SK-N-SH (cell line): Measurements from ENCODE around the gene CCDC191. TPM values are rescaled to one million over a fixed set of nuclear protein-coding genes. Genes with fewer than 3 reads are reported as not detected.

Experiments used
- CTCF ChIA-PET: fragments of 300-600, 350-600 bp; formaldehyde crosslinking; extraction: SDS; loops from one replicate; lab custom pipeline; 2021; lab: Yijun Ruan, JAX
- POLR2A ChIA-PET: fragments of 350-600 bp; sonication (Branson Sonifier 250); formaldehyde crosslinking; extraction: SDS; loops from one replicate; lab custom pipeline; 2020; ENCODE audit warnings: antibody characterized with exemption, inconsistent platforms; lab: Yijun Ruan, JAX
- DNase-seq: peaks from one replicate; pipeline ENCODE4 v3.0.0; 2012
- H2AFZ ChIP-seq: fragments of 200-600 bp; sonication (generic); 2 replicates; pipeline ENCODE4 v1.8.1; 2016; ENCODE audit warnings: antibody characterized with exemption, mild to moderate bottlenecking, low read depth
- H3F3A ChIP-seq: fragments of 200-600 bp; sonication (generic); replicated peaks from 2 replicates; pipeline ENCODE3; 2016; ENCODE audit warnings: antibody characterized with exemption, mild to moderate bottlenecking; ENCODE audit not compliant: insufficient read depth
- H3K27ac ChIP-seq, 2 experiments: fragments of 200-500 bp in 1 of 2; fragments of 200-600 bp in 1 of 2; sonication (Bioruptor generic) in 1 of 2; sonication (generic), shearing (Covaris generic) in 1 of 2; 2 replicates each; pipeline versions ENCODE4 v1.5.1 to v1.6.1; 2014 to 2016; ENCODE audit warnings: low read depth in 2 of 2, inconsistent platforms in 1 of 2, low read length in 1 of 2, mild to moderate bottlenecking in 1 of 2, mixed read lengths in 1 of 2
- H3K27me3 ChIP-seq: fragments of 200-600 bp; sonication (generic), shearing (Covaris generic); 2 replicates; pipeline ENCODE4 v1.6.1; 2016; ENCODE audit warnings: mixed run types; ENCODE audit not compliant: insufficient read depth
- H3K36me3 ChIP-seq, 2 experiments: fragments of 200-500 bp in 1 of 2; fragments of 200-600 bp in 1 of 2; sonication (Bioruptor generic) in 1 of 2; sonication (generic) in 1 of 2; replicated peaks in 1 of 2; 2 replicates each; pipeline versions ENCODE3 to v1.5.1; 2014 to 2016; ENCODE audit warnings: low read length in 1 of 2, mild to moderate bottlenecking in 1 of 2; ENCODE audit not compliant: insufficient read depth in 2 of 2, control insufficient read depth in 1 of 2
- H3K4me1 ChIP-seq, 2 experiments: fragments of 200-500 bp in 1 of 2; fragments of 200-600 bp in 1 of 2; sonication (Bioruptor generic) in 1 of 2; sonication (generic), shearing (Covaris generic) in 1 of 2; 2 replicates each; pipeline versions ENCODE4 v1.5.1 to v1.6.1; 2014 to 2016; ENCODE audit warnings: low read depth in 1 of 2, low read length in 1 of 2, mixed run types in 1 of 2; ENCODE audit not compliant: insufficient read depth in 2 of 2, control insufficient read depth in 1 of 2
- H3K4me2 ChIP-seq: fragments of 200-600 bp; sonication (generic), shearing (Covaris generic); 2 replicates; pipeline ENCODE4 v1.6.1; 2017; ENCODE audit warnings: mixed run types
- H3K4me3 ChIP-seq, 2 experiments: fragments of 200-500 bp in 1 of 2; fragments of 200-600 bp in 1 of 2; sonication (Bioruptor generic) in 1 of 2; sonication (generic), shearing (Covaris generic) in 1 of 2; 2 replicates each; pipeline versions ENCODE4 v1.5.1 to v1.8.1; 2014 to 2016; ENCODE audit warnings: low read depth in 2 of 2, inconsistent platforms in 1 of 2, low read length in 1 of 2, mild to moderate bottlenecking in 1 of 2, mixed read lengths in 1 of 2, moderate library complexity in 1 of 2
- H3K79me2 ChIP-seq: fragments of 200-600 bp; sonication (generic); 2 replicates; pipeline ENCODE4 v1.8.1; 2017; ENCODE audit warnings: mild to moderate bottlenecking; ENCODE audit not compliant: insufficient read depth
- H3K9ac ChIP-seq: fragments of 200-600 bp; sonication (generic); 2 replicates; pipeline ENCODE4 v1.6.1; 2017; ENCODE audit warnings: mixed run types
- H3K9me2 ChIP-seq: fragments of 200-600 bp; sonication (generic); 2 replicates; pipeline ENCODE4 v1.6.1; 2017; ENCODE audit warnings: mixed run types
- H3K9me3 ChIP-seq: fragments of 200-600 bp; sonication (generic); 2 replicates; pipeline ENCODE4 v1.6.1; 2017; ENCODE audit warnings: mixed run types, mild to moderate bottlenecking, moderate library complexity
- H4K20me1 ChIP-seq: fragments of 200-600 bp; sonication (generic); 2 replicates; pipeline ENCODE4 v1.6.1; 2017; ENCODE audit warnings: mild to moderate bottlenecking, mixed run types; ENCODE audit not compliant: insufficient read depth
- EZH2phosphoT487 ChIP-seq: fragments of 200-600 bp; sonication (generic); IDR thresholded peaks from 2 replicates; pipeline ENCODE4 v1.6.1; 2017; ENCODE audit warnings: low read depth, mixed run types, mild to moderate bottlenecking, antibody characterized with exemption, moderate library complexity, borderline replicate concordance
- FOSL2 ChIP-seq: IDR thresholded peaks from 2 replicates; pipeline ENCODE4 v1.4.0; 2012; ENCODE audit warnings: low read depth, mild to moderate bottlenecking, moderate library complexity, borderline replicate concordance
- FOXJ3 ChIP-seq: sonication (generic); formaldehyde crosslinking; IDR thresholded peaks from 2 replicates; pipeline ENCODE4 v1.5.1; 2020; ENCODE audit warnings: mild to moderate bottlenecking, missing genetic modification reagents
- FOXM1 ChIP-seq: IDR thresholded peaks from 2 replicates; pipeline ENCODE4 v1.4.0; 2012; ENCODE audit warnings: low read depth, mild to moderate bottlenecking
- GABPA ChIP-seq: IDR thresholded peaks from 2 replicates; pipeline ENCODE4 v1.4.0; 2012; ENCODE audit warnings: low read depth, mild to moderate bottlenecking
- GATA2 ChIP-seq: sonication (generic); formaldehyde crosslinking; IDR thresholded peaks from 2 replicates; pipeline ENCODE4 v1.5.0; 2020; ENCODE audit warnings: mild to moderate bottlenecking, missing genetic modification reagents
- IRF3 ChIP-seq: fragments of 150-350 bp; IDR thresholded peaks from 2 replicates; pipeline ENCODE4 v1.6.1; 2016; ENCODE audit warnings: mild to moderate bottlenecking, low read depth, low read length
- MEF2A ChIP-seq: IDR thresholded peaks from 2 replicates; pipeline ENCODE4 v1.4.0; 2012; ENCODE audit warnings: low read depth, borderline replicate concordance
- NFIC ChIP-seq: IDR thresholded peaks from 2 replicates; pipeline ENCODE4 v1.4.0; 2012; ENCODE audit warnings: borderline replicate concordance
- NRF1 ChIP-seq: IDR thresholded peaks from 2 replicates; pipeline ENCODE4 v1.6.1; 2012; ENCODE audit warnings: low read depth, mild to moderate bottlenecking, low read length
- PBX3 ChIP-seq: IDR thresholded peaks from 2 replicates; pipeline ENCODE4; 2012
- SIN3A ChIP-seq: IDR thresholded peaks from 2 replicates; pipeline ENCODE4 v1.6.1; 2012; ENCODE audit warnings: low read depth, mild to moderate bottlenecking, low read length, moderate library complexity, borderline replicate concordance
- TAF1 ChIP-seq: IDR thresholded peaks from 2 replicates; pipeline ENCODE4 v1.6.1; 2012; ENCODE audit warnings: low read depth, mild to moderate bottlenecking, low read length, moderate library complexity, borderline replicate concordance
- TCF12 ChIP-seq: IDR thresholded peaks from 2 replicates; pipeline ENCODE4 v1.4.0; 2012
- TEAD4 ChIP-seq: IDR thresholded peaks from 2 replicates; pipeline ENCODE4 v1.4.0; 2012; ENCODE audit warnings: mild to moderate bottlenecking, borderline replicate concordance; ENCODE audit not compliant: insufficient read depth
- USF1 ChIP-seq: IDR thresholded peaks from 2 replicates; pipeline ENCODE4 v1.4.0; 2012; ENCODE audit warnings: low read depth, borderline replicate concordance
- USF2 ChIP-seq: fragments of 150-350 bp; IDR thresholded peaks from 2 replicates; pipeline ENCODE4 v1.6.1; 2017; ENCODE audit warnings: antibody characterized with exemption, low read length, low read depth, borderline replicate concordance
- WGBS: methylation state at CpG from one replicate; pipeline ENCODE4 v1.1.6; 2017; ENCODE audit warnings: low lambda C conversion rate; 5-methylcytosine and 5-hydroxymethylcytosine counted together
- polyA plus RNA-seq, 3 experiments: library from polyadenylated mRNA; depleted of rRNA; stranded (reverse); fragments of >200 nt; gene quantifications; 2 replicates each; pipeline ENCODE4 v1.2.3, GENCODE V29; 2012

The CCDC191 gene
- polyA plus RNA-seq, 1 of the 3 experiments (the other 2 are of a cell fraction), result 3.1 TPM

- TF ChIP-seq MEF2A, result no peak
- no peak for TF ChIP-seq TCF12
- TF ChIP-seq NRF1, result no peak
- no peak for TF ChIP-seq FOXJ3
- TF ChIP-seq TAF1, result no peak
- no peak for TF ChIP-seq TEAD4
- no peak for TF ChIP-seq GABPA
- TF ChIP-seq FOSL2, result no peak
- TF ChIP-seq PBX3, result no peak
- no peak for TF ChIP-seq NFIC
- no peak for TF ChIP-seq GATA2 (CRISPR knock-in tag)
- TF ChIP-seq EZH2phosphoT487, result no peak
- TF ChIP-seq SIN3A, result no peak
- no peak for TF ChIP-seq FOXM1
- no peak for TF ChIP-seq USF1
- TF ChIP-seq USF2, result no peak
- TF ChIP-seq IRF3, result no peak
- no peaks in the 10 kb centered on the region for H4K20me1 ChIP-seq
- H3K36me3 ChIP-seq, result peaks cover 56 to 57% of the 10 kb centered on the region in 2 experiments
- peaks cover 13% of the 10 kb centered on the region; the same call in 1 of the 2 replicates for H3K79me2 ChIP-seq
- CTCF ChIA-PET, result interaction anchor here (0.6 kb wide), 1 partner anchor 1713 kb away, joined by 4 read pairs; no protein-coding TSS in a partner anchor
- H3K27ac ChIP-seq, result no peak overlapping the region
- no peak overlapping the region for H3K4me2 ChIP-seq
- no peak for DNase-seq
- POLR2A ChIA-PET, result no interaction called here
- no peak overlapping the region for H2AFZ ChIP-seq
- no peaks in the 10 kb centered on the region for H3K9me3 ChIP-seq
- H3K27me3 ChIP-seq, result no peaks in the 10 kb centered on the region
- H3K4me1 ChIP-seq, result no peaks in the 10 kb centered on the region
- H3K9ac ChIP-seq, result no peak overlapping the region
- WGBS, result 61% methylated on average over 1 of the region's 1 CpG
- H3K9me2 ChIP-seq, result no peaks in the 10 kb centered on the region
- no peaks in the 10 kb centered on the region for H3F3A ChIP-seq
- H3K4me3 ChIP-seq, result no peak overlapping the region
Observed at GRCh38 chr3:114071786-114072185, 15.5 kb upstream of the CCDC191 start.
